Frontal cortex (tissue), 4 donors: ENCODE measurements around the gene PCYOX1L. TPM values are rescaled to one million over a fixed set of nuclear protein-coding genes. Genes with fewer than 3 reads are reported as not detected.

Experiments
- DNase-seq, 2 donors: peaks; one replicate each; pipeline ENCODE4 v3.0.0; 2012; ENCODE audit warnings: low spot score in 2 of 2
- FAIRE-seq: peaks from 2 replicates; lab custom pipeline; 2012; peaks lifted over from hg19 to GRCh38; lab: Jason Lieb, UNC
- total RNA-seq: library from RNA; depleted of rRNA; stranded (reverse); fragments of >200 nt; gene quantifications from one replicate; pipeline ENCODE4 v1.2.3, GENCODE V29; 2014
- donor health status: control.
- donor health status: control.
- donor health status: control.

The PCYOX1L gene
- total RNA-seq, 1 donor from 2014 or later = 11.0 TPM

DNA sequence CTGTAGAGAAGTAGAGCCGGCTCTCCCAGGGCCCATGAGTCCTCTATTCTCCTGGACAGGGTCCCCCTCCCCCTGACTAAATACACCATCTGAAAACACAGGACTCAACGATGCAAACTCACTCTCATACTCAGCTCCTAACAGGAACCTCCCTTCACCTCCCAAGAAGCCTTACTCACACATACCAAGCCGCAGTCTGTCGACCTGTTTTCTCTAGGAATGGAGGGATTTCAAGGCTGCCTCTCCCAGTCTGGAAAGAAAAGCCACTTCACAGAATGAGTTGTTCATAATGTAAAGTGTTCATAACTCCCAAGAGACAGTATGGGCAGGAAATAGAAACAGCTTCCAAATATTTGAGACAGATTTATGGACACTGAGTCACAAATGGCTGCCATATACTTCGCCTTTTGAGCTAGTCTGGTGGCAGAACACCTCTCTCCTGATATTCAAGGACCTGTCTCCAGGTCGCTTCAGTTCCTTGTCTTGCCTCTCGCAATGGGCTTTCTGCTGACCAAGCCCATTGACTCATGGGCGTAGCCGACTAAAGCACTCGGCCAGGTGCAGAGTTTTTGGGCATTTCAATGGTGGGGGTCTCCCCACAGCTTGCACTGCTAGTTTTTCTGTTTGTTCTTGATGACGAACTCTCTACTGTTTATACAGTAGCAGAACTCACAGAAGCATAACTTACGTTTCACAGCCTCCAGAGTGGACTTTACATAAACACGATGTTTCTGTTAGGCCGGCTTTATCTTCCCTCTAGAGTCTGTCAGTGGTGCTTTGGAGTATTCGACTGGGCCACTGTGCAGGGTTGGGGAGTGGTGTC is 46.3 kb downstream of the PCYOX1L start:
- DNase-seq (no peak), FAIRE-seq (no peak)

DNA sequence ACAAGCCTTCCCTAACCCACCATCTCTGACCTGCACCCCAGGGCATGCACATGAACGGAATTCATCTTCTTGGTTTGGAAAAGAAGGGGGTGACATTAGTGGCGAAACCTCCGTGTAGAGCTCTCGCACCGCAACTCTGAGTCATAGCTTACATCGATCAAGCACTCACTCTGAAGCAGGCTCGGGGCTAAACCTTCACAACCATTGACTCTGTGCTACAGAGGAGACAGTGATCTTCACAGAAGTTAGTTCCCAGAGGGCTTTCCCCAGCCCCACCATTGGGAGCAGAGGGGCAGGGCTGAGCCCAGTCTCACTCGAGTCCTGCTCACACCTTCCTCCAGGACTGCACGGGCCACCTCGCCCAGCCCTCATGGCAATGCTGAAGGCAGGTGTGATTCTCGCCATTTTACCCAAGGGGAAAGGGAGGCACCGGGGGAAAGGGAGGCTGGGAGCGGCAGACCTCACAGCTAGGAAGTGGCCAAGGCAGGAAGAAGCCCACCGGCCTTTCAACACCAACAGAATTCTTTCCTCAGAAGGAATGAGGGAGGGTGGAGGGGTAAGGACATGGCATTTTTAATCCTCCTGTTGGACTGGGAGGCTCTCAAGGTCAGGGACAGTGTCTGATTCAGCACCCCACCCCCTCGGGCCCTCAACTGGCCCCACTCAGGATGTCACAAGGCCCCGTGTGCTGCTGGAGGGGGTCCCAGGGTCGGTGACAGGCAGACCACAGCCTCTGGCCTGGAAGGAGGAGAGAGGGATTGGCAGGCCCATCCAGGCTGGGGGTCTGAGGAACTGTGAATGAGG is 47.1 kb downstream of the PCYOX1L start:
- FAIRE-seq (no peak), DNase-seq (no peak)

DNA sequence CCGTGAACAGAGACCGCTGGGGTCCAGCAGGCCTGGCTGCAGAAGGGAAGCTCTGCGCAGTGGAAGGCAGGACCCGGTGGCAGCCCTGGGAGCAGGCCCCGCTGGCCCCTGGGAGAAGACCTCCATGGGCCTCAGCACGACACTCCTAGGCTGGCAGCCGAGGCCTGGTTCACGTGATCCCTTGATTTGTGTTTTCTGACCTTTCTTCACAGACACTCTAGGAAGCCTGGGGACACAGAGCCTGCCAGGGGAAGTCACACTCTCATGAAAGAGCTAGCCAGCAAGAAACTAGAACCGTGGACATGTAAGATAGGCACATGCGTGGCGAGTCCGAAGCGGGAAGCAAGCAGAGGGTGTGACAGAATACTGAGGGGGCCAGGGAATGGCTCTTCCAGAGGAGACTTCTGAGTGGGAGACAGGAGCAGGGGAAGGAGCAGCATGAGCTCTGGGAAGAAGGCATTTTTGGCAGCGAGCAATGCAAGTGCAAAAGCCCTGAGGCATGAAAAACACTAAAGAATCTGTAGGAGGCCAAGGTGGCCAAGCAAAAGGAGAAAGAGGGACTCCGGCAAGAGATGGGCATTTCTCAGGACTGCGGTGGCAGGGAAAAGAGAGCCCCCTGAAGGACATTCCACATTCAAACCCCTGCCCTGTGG is 47.8 kb downstream of the PCYOX1L start:
- FAIRE-seq (no peak), DNase-seq (no peak)

DNA sequence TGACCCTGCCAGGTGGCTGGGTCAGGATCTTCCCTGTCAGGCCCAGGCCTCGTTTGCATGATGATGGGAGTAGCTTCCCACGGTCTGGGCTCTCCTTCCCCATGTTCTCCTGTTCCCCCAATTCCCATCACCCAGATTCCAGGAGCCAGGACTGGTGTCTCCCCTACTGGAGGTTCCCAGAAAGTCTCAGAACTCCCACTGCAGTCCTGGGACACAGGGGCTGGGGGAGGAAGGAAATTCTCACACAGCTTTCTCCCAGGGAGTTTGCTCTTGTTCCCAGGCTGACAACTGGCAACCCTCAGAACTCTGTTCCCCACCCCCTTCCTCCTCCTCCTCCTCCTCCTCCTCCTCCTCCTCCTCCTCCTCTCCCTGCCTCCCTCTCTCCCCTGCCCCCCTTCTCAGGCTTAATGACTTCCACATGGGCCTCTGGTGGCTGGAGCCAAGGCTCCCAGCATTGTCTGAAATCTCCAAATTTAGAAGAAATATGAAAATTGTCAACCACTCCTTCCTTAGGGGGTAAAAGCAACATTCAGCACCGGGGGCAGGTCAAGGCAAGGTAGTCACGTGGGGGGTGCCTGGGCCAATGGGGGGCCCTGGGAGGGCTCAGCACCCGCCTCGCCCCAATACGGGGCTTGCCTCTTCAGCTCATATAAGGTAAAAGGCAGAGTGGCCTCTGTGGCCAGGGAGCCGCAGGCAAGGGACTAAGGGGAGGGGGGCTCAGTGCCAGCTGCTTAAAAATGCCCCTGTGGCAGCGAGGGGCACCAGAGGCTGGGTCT is 48.5 kb downstream of the PCYOX1L start:
- no peak for DNase-seq

DNA sequence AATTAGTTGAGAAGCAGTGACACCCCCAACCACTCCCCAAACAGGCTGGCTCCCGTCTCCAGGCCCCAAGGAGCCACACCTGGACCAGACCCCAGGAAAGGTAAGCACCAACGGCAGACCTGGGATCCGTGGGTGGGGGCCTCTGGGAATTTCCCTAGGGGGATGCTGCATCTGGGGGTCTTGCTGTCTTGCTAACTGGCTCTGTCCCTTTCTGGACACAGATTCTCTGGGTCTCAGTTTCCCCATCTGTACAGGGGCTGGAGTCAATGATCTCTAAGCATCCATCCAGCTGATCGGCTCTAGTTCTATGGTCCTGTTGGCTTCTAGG is 49.1 kb downstream of the PCYOX1L start:
- DNase-seq (no peak), FAIRE-seq (no peak)

More for the DNA sequence above, 48.5 kb downstream of the PCYOX1L start:
- no peak for FAIRE-seq

DNA sequence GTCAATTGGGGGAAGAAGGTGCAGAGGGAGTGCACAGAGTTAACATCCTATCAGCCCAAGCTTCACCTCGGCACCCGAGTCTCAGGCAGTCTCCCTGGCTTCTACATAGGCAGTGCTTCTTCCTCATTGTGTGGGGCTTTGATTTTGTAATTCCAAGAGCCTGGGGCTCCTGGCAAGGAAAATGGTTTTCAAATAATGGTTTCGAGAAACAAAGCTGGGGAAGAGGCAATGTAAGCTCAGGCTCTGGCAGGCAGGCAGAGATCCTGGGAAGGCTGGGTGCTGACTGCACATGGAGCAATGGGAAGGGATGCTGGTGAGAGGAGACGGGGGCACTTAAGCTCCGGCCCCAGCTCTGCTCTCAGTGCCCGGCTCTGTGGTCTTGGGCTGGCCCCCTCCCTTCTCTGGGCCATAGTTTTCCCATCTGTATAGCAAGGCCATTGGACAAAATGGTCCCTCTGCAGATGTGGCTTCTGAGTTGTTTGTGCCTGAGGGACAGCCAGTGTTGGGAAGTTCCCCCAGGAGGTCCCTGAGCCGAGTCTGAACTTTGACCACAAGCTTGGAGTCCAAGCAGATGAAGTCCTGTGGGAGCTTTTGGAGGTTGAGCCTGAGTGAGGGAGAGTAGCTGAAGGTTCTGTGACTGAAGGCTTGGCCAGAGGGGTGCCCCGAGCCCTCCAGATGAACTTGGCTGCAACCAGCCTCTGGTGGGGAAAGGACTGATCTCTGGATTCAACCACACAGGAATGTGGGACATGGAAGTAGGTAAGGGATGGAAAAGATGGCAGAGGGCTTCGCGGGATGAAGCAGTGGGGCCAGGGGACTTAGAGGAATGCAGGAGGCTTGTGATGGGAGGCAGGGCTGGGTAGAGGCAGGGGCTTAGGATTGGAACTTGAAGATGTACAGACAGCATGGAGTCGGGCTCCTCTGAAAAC is 49.7 kb downstream of the PCYOX1L start:
- DNase-seq (no peak), FAIRE-seq (no peak)

DNA sequence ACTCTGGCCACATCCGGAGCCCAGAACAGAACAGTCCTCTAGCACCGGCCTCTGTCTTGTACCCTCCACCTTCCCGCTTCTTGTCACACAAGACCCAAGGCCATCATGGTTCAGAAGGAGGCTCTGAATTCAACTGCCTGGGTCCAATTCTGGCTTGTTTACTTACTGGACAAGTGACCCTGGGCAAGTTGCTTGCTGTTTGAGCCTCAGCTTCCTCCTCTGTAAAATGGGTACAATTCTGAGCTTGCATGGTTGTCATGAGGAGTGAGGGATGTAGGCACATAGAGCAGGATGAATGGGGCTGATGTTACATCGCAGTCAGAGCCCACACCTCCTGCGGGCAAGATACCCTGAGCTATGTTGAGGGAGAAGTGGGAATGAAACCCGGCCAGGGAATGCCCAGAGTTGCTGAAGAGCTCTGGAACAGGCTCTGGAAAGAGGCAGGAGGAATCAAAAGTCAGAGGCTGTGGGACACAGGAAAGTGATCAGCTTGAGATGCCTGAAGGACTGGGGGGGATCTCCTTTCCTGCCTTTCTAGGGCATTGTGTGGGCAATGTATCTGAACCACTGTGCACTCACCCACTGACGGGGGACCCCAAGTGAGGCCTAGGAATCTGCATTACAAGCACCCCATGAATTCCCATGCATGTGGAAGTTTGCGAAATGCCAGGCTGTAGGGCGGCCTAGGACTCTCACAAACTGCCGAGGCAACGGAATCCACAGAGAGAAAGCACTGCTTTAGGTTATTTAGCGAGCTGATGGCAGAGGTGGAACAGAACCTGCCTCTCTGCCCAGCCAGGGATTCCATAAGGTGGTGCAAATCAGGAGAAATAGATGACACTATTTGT is 50.6 kb downstream of the PCYOX1L start:
- no peak for FAIRE-seq
- no peak for DNase-seq

DNA sequence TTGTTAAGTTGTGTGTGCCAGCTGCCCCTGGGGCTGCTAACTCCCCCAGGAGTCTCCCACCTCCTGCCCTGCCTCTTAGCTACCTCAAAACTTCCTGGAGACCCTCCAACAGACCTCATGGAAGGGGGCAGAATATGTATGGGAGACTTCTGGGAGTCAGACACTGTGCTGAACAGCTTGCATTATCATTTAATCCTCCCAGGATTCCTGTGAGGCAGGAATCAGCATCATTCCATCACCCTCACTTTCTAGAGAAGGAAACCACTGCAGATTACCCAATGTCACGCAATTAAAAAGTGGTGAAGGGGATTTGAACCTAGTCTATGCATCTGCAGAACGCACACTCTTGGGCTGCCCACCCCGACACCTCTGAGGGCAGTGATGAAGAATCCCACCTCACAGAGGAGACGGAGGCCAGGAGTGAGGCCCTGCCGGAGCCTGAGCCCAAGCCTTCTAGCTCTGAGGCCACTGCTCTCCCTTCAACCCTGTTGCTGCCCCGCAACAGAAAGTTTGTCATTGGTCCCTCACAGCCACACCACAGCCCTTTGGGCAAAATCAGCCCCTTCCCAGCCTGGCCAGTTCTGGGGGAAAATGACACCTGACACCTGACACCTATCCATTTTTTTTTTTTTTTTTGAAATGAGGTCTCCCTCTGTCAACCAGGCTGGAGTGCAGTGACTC is 51.6 kb downstream of the PCYOX1L start:
- DNase-seq (no peak), FAIRE-seq (no peak)

DNA sequence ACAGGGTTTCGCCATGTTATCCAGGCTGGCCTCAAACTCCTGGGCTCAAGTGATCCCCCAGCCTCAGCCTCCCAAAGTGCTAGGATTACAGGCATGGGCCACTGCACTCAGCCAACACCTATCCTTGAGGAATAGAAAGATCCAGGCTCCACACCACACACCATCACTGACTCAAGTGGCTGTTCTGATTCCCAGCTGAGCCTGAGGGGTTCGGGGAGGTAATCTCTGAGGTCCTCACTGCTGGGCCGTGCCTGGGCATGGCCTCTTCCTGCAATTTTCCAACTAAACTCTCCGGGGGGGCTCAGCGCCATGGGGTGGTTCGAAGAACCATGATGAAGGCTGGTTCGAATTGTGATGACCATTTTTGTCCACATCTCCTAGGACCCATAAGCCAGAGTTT is 52.2 kb downstream of the PCYOX1L start:
- FAIRE-seq = no peak
- DNase-seq = no peak

DNA sequence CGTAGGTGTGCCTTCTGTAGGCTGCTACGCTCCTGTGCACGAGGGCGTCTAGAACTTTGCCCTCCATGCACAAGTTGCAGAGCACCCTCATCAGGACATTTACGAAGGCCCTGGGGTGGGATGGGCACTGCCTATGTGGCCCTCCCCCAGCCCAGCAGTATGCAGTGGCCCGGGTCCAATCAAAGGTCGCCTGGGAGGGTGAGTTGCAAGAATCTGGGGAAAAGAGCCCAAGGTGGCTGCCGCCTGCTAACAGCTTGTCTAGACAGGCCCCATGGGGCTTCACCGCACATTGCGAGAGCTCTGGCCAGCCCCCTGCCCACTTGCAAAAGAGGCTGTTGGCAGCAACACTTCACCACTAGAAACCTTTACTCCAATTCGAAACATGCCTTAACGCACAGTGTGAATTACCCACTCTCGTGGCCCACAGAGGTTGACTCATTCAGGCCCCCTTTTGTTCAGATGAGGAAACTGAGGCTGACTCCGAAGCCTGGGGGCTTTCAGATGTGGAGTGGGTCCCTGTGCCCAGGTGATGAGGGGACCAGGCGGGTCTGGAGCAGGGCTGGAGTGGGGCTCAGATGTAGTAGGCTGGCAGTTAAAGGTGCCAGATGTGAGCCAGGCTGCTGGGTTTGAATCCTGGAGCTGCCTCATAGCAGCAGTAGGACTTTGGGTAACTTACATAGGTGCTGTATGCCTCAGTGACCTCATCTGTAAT is 53.0 kb downstream of the PCYOX1L start:
- no peak for DNase-seq
- no peak for FAIRE-seq

DNA sequence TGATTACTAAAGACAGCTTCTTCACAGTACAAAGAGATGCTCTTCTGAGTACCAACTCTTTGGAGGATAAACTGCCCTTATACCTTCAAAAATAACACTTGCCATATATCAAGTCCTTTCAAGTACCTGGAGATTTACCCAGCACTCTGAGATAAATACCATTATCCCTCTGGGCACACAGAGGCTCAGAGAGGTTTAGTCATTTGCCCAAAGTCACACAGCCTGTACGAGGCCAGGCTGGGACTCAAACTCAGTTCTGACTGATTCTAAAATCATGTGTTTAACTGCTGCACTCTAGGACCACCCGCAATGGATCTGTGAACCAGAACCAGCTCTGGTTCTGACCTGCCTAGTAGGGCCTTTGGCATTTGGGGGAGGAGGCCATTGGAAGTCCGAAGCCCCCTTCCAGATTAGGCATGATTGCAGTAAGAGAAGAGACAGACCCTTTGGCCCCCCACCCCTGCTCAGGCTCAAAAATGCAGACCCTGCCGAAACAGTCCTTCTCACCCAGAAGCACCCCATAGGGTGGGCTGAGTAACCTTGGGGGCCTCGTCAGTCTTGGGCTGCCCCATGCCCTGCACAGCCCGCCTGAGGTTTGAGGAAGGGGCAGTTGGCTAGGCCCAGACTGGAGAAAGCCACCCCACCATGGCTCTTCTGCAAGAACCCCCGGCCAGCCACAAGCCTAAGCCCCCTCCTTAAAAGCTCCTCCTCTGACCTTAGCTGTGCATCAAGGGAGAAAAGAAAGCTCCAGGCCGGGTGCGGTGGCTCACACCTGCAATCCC is 54.1 kb downstream of the PCYOX1L start:
- DNase-seq = no peak

DNA sequence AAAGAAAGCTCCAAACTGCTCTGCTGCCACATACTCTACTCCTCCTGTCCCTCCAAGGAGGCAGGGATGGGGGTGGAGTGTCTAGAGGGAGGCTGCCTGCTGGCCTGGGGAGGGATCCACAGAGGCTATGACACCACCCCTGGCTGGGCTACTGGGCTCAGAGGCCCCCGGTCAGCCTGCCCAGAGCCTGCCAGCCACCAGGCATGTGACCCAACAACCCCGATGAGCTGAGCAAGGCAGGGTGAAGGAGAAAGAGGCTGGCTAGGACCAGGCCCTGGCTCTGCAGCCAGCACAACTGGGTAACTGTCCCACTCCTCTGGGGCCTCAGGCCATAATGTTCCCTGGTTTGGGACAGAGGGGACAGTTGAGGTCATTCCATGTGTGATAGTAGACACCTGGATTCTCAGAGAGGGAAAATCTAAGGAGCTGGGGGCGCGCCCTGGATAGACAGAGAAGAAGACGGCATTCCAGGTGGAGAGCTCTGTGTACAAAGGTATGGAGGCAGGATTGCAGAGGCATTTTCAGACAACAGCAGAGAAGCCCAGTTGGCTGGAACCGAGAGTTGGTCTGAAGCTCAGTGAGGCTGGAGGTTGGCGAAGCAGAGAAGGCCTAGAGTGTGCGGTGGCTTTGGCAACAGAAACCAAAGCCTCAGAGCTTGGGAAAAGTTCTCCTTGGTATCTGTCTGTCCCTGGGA is 55.1 kb downstream of the PCYOX1L start:
- no peak for FAIRE-seq
- DNase-seq = no peak

More for the DNA sequence above, 54.1 kb downstream of the PCYOX1L start:
- no peak for FAIRE-seq

DNA sequence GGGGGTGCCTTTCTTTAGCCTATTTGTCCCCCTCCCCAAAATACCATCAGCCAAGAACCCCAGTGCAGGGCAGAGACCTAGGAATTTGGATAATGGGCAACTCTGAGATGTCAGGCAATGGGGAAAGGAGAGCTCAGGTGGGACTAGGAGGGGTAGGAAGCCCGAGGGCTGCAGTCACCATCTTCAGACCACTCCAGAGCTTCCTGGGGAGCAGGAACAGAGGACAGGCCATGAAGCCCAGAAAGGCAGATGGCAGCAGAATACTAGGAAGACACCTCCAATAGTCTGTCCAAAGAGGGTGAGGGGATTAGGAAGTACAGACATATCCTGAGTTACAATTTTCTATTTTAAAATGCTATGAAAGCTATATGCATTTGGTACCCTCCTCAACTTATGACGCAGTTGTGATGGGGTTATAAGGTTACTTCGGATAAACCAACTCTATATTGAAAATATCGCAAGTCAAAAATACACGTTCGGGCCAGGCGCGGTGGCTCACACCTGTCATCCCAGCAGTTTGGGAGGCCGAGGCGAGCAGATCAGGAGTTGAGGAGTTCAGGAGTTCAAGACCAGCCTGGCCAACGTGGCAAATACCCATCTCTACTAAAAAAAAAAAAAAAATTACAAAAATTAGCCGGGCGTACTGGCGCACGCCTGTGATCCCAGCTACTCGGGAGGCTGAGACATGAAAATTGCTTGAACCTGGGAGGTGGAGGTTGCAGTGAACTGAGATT is 55.8 kb downstream of the PCYOX1L start:
- no peak for DNase-seq
- no peak for FAIRE-seq

DNA sequence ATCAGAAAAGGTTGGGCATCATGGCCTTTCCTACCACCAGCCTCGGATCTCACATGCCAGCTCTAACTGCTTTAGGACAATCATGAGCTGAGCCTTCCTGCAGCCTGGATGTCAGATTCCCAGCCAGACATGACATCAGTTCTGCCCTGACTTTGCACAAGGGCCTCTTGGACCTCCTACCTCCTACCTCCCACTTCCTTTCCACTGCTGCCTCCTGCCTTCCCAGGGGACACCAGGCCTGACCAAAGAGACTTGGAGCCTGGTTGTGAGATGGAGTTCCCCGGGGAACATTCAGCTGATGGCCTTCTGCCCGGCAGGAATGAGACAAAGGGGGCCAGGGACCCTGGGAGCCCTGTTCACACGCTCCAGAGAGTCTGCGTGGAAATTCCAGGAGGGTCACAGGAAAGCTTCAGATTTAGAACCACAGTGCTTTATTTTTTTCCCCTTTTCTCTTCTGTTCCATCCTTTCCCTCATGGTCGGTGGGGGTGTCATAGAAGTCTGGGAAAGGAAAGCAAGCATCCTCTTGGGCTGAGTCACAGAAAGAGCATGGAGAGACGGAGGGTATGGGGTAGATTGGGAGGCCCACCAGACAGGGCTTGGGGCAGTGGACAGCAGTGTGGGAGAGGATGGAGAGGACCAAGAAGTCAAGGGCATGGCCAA is 56.7 kb downstream of the PCYOX1L start:
- FAIRE-seq (no peak), DNase-seq (no peak)
